Keratinocyte (primary cell): ENCODE measurements around the gene TAF1B. TPM values are rescaled to one million over a fixed set of nuclear protein-coding genes. Genes with fewer than 3 reads are reported as not detected.

ENCODE experiments used
- DNase-seq: peaks from one replicate; pipeline ENCODE4 v3.0.0-alpha.2; 2011; ENCODE audit warnings: low read depth, missing footprints, low spot score
- FAIRE-seq: peaks from 2 replicates; lab custom pipeline; 2011; peaks lifted over from hg19 to GRCh38; lab: Jason Lieb, UNC
- H2AFZ ChIP-seq: 2 replicates; pipeline ENCODE4 v1.6.0; 2012; ENCODE audit warnings: low read length, control low read depth, inconsistent platforms; ENCODE audit not compliant: control insufficient read depth
- H3K27ac ChIP-seq: 2 replicates; pipeline ENCODE4 v1.5.1; 2011; ENCODE audit warnings: low read length; ENCODE audit not compliant: control insufficient read depth, insufficient read depth
- H3K27me3 ChIP-seq: 3 replicates; pipeline ENCODE4 v1.6.0; 2011; ENCODE audit warnings: low read length; ENCODE audit not compliant: control insufficient read depth, insufficient read depth; ENCODE audit errors: extremely low read depth
- H3K36me3 ChIP-seq, 2 experiments: 2 replicates in 1 of 2; 3 replicates in 1 of 2; pipeline ENCODE4 v1.5.1; 2011; ENCODE audit warnings: low read length in 2 of 2, mild to moderate bottlenecking in 1 of 2; ENCODE audit not compliant: control insufficient read depth in 2 of 2, insufficient read depth in 2 of 2; ENCODE audit errors: extremely low read depth in 1 of 2
- H3K4me1 ChIP-seq: 3 replicates; pipeline ENCODE4 v1.5.1; 2011; ENCODE audit warnings: low read length; ENCODE audit not compliant: control insufficient read depth, insufficient read depth; ENCODE audit errors: extremely low read depth
- H3K4me2 ChIP-seq: 3 replicates; pipeline ENCODE4 v1.6.0; 2011; ENCODE audit warnings: low read depth, low read length; ENCODE audit not compliant: control insufficient read depth, insufficient read depth; ENCODE audit errors: extremely low read depth
- H3K4me3 ChIP-seq, 3 experiments: fragments of 200-600 bp in 1 of 3; sonication (generic) in 1 of 3; 2 replicates in 2 of 3; 3 replicates in 1 of 3; pipeline ENCODE4 v1.5.1; 2011 to 2016; ENCODE audit warnings: low read length in 3 of 3, mild to moderate bottlenecking in 3 of 3, control low read depth in 2 of 3, inconsistent platforms in 1 of 3, low read depth in 1 of 3, mixed read lengths in 1 of 3, mixed run types in 1 of 3, moderate library complexity in 1 of 3; ENCODE audit not compliant: control insufficient read depth in 2 of 3, insufficient read depth in 2 of 3; ENCODE audit errors: extremely low read depth in 1 of 3
- H3K79me2 ChIP-seq: 2 replicates; pipeline ENCODE4 v1.6.0; 2012; ENCODE audit warnings: low read length; ENCODE audit not compliant: control insufficient read depth, insufficient read depth
- H3K9ac ChIP-seq: 3 replicates; pipeline ENCODE4 v1.6.0; 2011; ENCODE audit warnings: low read length; ENCODE audit not compliant: control insufficient read depth, insufficient read depth; ENCODE audit errors: extremely low read depth
- H3K9me1 ChIP-seq: 3 replicates; pipeline ENCODE4 v1.6.0; 2011; ENCODE audit warnings: low read length; ENCODE audit not compliant: control insufficient read depth, insufficient read depth; ENCODE audit errors: extremely low read depth
- H3K9me3 ChIP-seq: 2 replicates; pipeline ENCODE4 v1.5.1; 2012; ENCODE audit warnings: low read depth, low read length; ENCODE audit not compliant: control insufficient read depth
- H4K20me1 ChIP-seq: 3 replicates; pipeline ENCODE4 v1.6.0; 2011; ENCODE audit warnings: low read length; ENCODE audit not compliant: control insufficient read depth, insufficient read depth; ENCODE audit errors: extremely low read depth
- EZH2 ChIP-seq: IDR thresholded peaks from one replicate; pipeline ENCODE4 v1.6.1; 2012; ENCODE audit warnings: inconsistent platforms, mild to moderate bottlenecking, low read length, moderate library complexity
- dilution Hi-C: fragments of 300-500 bp; cut with MboI; formaldehyde crosslinking; loops from one replicate; pipeline ENCODE4 v1.7.0; 2020; ENCODE audit warnings: low sequenced_read_pairs; ENCODE audit not compliant: extremely low pct_ligation_motif_present
- polyA plus RNA-seq, 5 experiments: library from polyadenylated mRNA; depleted of rRNA in 3 of 5; stranded (reverse) in 3 of 5; stranded (forward) in 1 of 5; unstranded in 1 of 5; fragments of >200 nt; gene quantifications; 1 replicate in 1 of 5; 2 replicates in 3 of 5; 3 replicates in 1 of 5; pipeline versions ENCODE4 v1.2.1 to v1.2.3, GENCODE V29; 2011 to 2012; ENCODE audit warnings: missing spikeins in 2 of 5, low read depth in 1 of 5, low replicate concordance in 1 of 5
- TF ChIP-seq, protein P1 (sequence below), 3 experiments: IDR thresholded peaks in 1 of 3; conservative IDR thresholded peaks in 1 of 3; optimal IDR thresholded peaks in 1 of 3; 2 replicates in 2 of 3; 3 replicates in 1 of 3; pipeline versions ENCODE3 to v1.5.1; 2011; ENCODE audit warnings: low read length in 3 of 3, mild to moderate bottlenecking in 3 of 3, moderate library complexity in 2 of 3, control low read depth in 1 of 3, inconsistent platforms in 1 of 3; ENCODE audit not compliant: insufficient read depth in 2 of 3; ENCODE audit errors: extremely low read depth in 1 of 3

Gene TAF1B
- polyA plus RNA-seq, 1 donor (not counting 4 experiments of a cell fraction or from before 2014, with no cell fraction given): 16.5 TPM

DNA sequence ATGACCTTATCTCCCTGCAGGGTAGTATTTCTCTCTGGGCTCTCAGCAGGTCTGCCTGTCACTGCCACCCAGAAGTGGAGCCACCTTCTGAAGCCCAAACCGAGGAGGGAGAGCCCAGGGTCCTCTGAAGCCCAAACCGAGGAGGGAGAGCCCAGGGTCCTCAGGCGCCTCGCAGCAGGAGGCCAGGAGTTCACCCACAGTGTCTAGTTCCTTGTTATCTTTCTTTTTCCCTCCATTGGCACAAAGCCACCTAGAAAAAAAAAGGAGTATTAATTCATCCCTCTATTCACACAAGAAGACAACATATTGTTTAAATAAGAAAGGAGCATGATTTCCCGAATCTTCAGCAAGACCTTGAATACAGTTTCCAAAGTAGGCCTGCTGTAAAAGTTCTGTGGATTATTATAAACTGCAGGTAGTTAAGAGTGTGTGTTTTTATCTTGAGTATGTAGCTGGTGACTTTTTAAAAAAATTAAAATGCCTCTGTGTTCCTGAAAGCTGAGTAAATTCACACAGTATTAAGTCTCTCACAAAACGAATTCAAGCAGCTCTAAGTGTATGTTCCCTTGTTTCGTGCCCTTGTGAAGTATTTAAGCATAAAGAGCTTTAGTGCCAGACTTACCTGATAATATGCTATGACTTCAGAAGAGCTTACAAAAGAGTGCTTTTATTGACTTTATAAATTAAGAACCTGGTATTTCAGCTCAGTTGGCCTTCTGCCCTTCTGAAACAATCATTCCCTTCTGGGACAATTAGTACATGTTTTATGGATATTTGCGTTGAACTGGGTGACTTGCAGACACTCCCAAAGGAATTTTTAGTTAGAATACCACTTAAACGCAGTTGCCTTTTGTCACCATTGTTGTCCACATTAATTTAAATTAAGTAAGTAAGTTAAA is 96.6 kb downstream of the TAF1B start:
- no peak overlapping the region for H3K27ac ChIP-seq
- no peak for TF ChIP-seq EZH2
- TF ChIP-seq, protein P1, sequence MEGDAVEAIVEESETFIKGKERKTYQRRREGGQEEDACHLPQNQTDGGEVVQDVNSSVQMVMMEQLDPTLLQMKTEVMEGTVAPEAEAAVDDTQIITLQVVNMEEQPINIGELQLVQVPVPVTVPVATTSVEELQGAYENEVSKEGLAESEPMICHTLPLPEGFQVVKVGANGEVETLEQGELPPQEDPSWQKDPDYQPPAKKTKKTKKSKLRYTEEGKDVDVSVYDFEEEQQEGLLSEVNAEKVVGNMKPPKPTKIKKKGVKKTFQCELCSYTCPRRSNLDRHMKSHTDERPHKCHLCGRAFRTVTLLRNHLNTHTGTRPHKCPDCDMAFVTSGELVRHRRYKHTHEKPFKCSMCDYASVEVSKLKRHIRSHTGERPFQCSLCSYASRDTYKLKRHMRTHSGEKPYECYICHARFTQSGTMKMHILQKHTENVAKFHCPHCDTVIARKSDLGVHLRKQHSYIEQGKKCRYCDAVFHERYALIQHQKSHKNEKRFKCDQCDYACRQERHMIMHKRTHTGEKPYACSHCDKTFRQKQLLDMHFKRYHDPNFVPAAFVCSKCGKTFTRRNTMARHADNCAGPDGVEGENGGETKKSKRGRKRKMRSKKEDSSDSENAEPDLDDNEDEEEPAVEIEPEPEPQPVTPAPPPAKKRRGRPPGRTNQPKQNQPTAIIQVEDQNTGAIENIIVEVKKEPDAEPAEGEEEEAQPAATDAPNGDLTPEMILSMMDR (optimal IDR thresholded peaks at IDR 0.05 in 1 of 3, IDR thresholded peaks at IDR 0.05 in 1 of 3, conservative IDR thresholded peaks at IDR 0.05 in 1 of 3; ENCODE audit: extremely low read depth in 1 of 3, insufficient read depth in 2 of 3, low read length in 3 of 3): no peak
- H2AFZ ChIP-seq: no peak overlapping the region
- dilution Hi-C loops: no loop called here
- FAIRE-seq (no peak), DNase-seq (no peak)
- no peaks in the 10 kb centered on the region for H3K79me2 ChIP-seq
- H3K9me3 ChIP-seq: no peaks in the 10 kb centered on the region
- H4K20me1 ChIP-seq: no peaks in the 10 kb centered on the region
- H3K9ac ChIP-seq: no peak overlapping the region
- peaks cover 16% of the 10 kb centered on the region for H3K4me1 ChIP-seq
- no peaks in the 10 kb centered on the region for H3K9me1 ChIP-seq
- no peak overlapping the region for H3K4me3 ChIP-seq
- no peaks in the 10 kb centered on the region for H3K27me3 ChIP-seq
- no peak overlapping the region for H3K4me2 ChIP-seq
- H3K36me3 ChIP-seq: no peaks in the 10 kb centered on the region

DNA sequence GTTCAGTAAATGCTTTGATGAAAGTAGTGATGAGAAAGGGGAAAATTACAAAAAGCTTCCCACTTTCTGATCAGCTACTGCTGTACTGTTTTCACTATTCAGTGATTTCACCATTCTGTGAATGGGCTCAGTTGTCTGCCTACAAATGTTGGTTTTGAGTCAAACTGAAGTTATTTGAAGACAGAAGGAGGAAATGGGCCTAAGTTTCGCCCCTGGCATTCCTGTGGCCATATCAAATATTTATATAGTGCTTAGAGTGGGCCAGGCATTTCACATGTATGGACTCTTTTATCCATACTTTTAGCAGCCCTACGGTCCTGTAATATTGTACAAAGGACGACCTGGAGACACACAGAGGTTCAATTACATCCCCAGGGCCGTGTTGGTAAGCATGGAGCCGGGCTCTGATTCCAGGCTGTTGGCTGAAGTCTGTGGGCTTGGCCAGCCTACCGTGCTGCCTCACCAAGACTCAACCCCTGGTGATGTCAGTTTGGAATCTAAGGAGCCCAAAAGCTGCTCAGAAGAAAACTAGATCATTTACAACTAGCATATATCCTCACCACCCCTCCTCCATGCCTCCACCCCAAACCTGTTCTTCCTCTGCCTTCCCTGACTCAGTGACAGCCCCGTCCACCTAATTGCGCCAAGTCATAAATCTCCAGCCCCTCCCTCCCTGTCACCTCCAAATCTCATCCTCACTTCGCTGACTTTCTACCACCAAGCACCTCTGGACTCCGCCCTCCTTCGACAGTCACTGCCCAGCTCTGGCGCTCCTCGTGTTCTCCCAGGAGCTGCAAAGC is 98.1 kb downstream of the TAF1B start:
- Histone ChIP-seq H3K79me2 (no peaks in the 10 kb centered on the region), H3K4me2 (peak overlapping the region; percentile 58), H3K9ac (peak overlapping the region; percentile 35), H3K36me3 (no peaks in the 10 kb centered on the region), H4K20me1 (no peaks in the 10 kb centered on the region), H2AFZ (peak overlapping the region; percentile 64), H3K9me1 (no peaks in the 10 kb centered on the region), H3K9me3 (no peaks in the 10 kb centered on the region), H3K4me1 (peaks cover 16% of the 10 kb centered on the region), H3K4me3 (no peak overlapping the region), H3K27ac (peak overlapping the region; percentile 48), H3K27me3 (peaks cover 10% of the 10 kb centered on the region)
- dilution Hi-C loops: no loop called here
- TF ChIP-seq EZH2: no peak
- TF ChIP-seq, protein P1 (optimal IDR thresholded peaks at IDR 0.05 in 1 of 3, IDR thresholded peaks at IDR 0.05 in 1 of 3, conservative IDR thresholded peaks at IDR 0.05 in 1 of 3; ENCODE audit: extremely low read depth in 1 of 3, insufficient read depth in 2 of 3, low read length in 3 of 3): no peak
- peak; percentile 67 for FAIRE-seq
- peak; percentile 38 for DNase-seq
